Fibroblast of lung (primary cell): ENCODE measurements around the gene SYNE1. TPM values are rescaled to one million over a fixed set of nuclear protein-coding genes. Genes with fewer than 3 reads are reported as not detected.

Source experiments
- DNase-seq, 2 donors: peaks; one replicate each; pipeline versions ENCODE4 v3.0.0 to v3.0.0-alpha.2; 2010; ENCODE audit warnings: low read depth in 2 of 2
- H2AFZ ChIP-seq: 2 replicates; pipeline ENCODE4 v1.5.1; 2012; ENCODE audit warnings: low read length, control low read depth, inconsistent platforms
- H3K27ac ChIP-seq: 2 replicates; pipeline ENCODE4 v1.5.1; 2011; ENCODE audit warnings: low read length, control low read depth; ENCODE audit not compliant: insufficient read depth
- H3K27me3 ChIP-seq: 2 replicates; pipeline ENCODE4 v1.5.1; 2011; ENCODE audit warnings: mild to moderate bottlenecking, low read length; ENCODE audit not compliant: control insufficient read depth, insufficient read depth
- H3K36me3 ChIP-seq: 2 replicates; pipeline ENCODE4 v1.5.1; 2011; ENCODE audit warnings: low read length; ENCODE audit not compliant: control insufficient read depth, insufficient read depth
- H3K4me1 ChIP-seq: 2 replicates; pipeline ENCODE4 v1.5.1; 2011; ENCODE audit warnings: low read length; ENCODE audit not compliant: control insufficient read depth, insufficient read depth; ENCODE audit errors: extremely low read depth
- H3K4me2 ChIP-seq: 2 replicates; pipeline ENCODE4 v1.5.1; 2011; ENCODE audit warnings: low read length, control low read depth; ENCODE audit not compliant: insufficient read depth; ENCODE audit errors: extremely low read depth
- H3K4me3 ChIP-seq, 4 experiments: fragments of 200-600 bp in 1 of 4; sonication (generic) in 1 of 4; replicated peaks in 1 of 4; 2 replicates each; pipeline ENCODE4 v1.5.1; 2011 to 2016; ENCODE audit warnings: low read length in 4 of 4, low read depth in 3 of 4, mild to moderate bottlenecking in 3 of 4, control low read depth in 2 of 4, inconsistent platforms in 1 of 4, mixed read lengths in 1 of 4; ENCODE audit not compliant: insufficient read depth in 1 of 4; ENCODE audit errors: control extremely low read depth in 1 of 4
- H3K79me2 ChIP-seq: 2 replicates; pipeline ENCODE4 v1.5.1; 2012; ENCODE audit warnings: mild to moderate bottlenecking, low read length, inconsistent platforms; ENCODE audit not compliant: control insufficient read depth, insufficient read depth
- H3K9ac ChIP-seq: 2 replicates; pipeline ENCODE4 v1.5.1; 2011; ENCODE audit warnings: mild to moderate bottlenecking, low read length, control low read depth; ENCODE audit not compliant: insufficient read depth
- H3K9me3 ChIP-seq: 2 replicates; pipeline ENCODE4 v1.5.1; 2012; ENCODE audit warnings: low read depth, low read length; ENCODE audit not compliant: control insufficient read depth, insufficient read depth
- H4K20me1 ChIP-seq: 2 replicates; pipeline ENCODE4 v1.5.1; 2011; ENCODE audit warnings: low read length; ENCODE audit not compliant: control insufficient read depth, insufficient read depth; ENCODE audit errors: extremely low read depth
- EZH2 ChIP-seq: IDR thresholded peaks from 2 replicates; pipeline ENCODE4 v1.5.1; 2012; ENCODE audit warnings: low read length, control low read depth, mild to moderate bottlenecking; ENCODE audit errors: missing control alignments
- polyA plus RNA-seq, 2 donors: library from polyadenylated mRNA; depleted of rRNA in 1 of 2; stranded (reverse) in 1 of 2; unstranded in 1 of 2; fragments of >200 nt; gene quantifications; 2 replicates each; pipeline ENCODE4 v1.2.1, GENCODE V29; 2011 to 2012; ENCODE audit warnings: missing spikeins in 1 of 2
- total RNA-seq: library from RNA; depleted of rRNA; stranded (reverse); fragments of >200 nt; gene quantifications from 2 replicates; pipeline ENCODE4 v1.2.1, GENCODE V29; 2014
- TF ChIP-seq, protein P1 (sequence below), 2 donors: IDR thresholded peaks in 1 of 2; conservative IDR thresholded peaks in 1 of 2; 1 replicate in 1 of 2; 2 replicates in 1 of 2; pipeline ENCODE4 v1.5.1; 2011 to 2012; ENCODE audit warnings: low read length in 2 of 2, control low read depth in 1 of 2, inconsistent platforms in 1 of 2, low read depth in 1 of 2, mild to moderate bottlenecking in 1 of 2

The SYNE1 gene
- total and polyA plus RNA-seq, 2 donors (not counting 1 experiment from before 2014, with no cell fraction given) = 21.7 to 219 TPM

- no peak overlapping the region for H3K4me2 ChIP-seq
- no peaks in the 10 kb centered on the region for H3K4me1 ChIP-seq
- TF ChIP-seq, protein P1, sequence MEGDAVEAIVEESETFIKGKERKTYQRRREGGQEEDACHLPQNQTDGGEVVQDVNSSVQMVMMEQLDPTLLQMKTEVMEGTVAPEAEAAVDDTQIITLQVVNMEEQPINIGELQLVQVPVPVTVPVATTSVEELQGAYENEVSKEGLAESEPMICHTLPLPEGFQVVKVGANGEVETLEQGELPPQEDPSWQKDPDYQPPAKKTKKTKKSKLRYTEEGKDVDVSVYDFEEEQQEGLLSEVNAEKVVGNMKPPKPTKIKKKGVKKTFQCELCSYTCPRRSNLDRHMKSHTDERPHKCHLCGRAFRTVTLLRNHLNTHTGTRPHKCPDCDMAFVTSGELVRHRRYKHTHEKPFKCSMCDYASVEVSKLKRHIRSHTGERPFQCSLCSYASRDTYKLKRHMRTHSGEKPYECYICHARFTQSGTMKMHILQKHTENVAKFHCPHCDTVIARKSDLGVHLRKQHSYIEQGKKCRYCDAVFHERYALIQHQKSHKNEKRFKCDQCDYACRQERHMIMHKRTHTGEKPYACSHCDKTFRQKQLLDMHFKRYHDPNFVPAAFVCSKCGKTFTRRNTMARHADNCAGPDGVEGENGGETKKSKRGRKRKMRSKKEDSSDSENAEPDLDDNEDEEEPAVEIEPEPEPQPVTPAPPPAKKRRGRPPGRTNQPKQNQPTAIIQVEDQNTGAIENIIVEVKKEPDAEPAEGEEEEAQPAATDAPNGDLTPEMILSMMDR (conservative IDR thresholded peaks at IDR 0.05 in 1 of 2, IDR thresholded peaks at IDR 0.05 in 1 of 2; ENCODE audit: low read depth in 1 of 2, low read length in 2 of 2) = no peak
- TF ChIP-seq EZH2 = no peak
Measured at GRCh38 chr6:152119831-152120230, 517.3 kb downstream of the SYNE1 start.

DNA sequence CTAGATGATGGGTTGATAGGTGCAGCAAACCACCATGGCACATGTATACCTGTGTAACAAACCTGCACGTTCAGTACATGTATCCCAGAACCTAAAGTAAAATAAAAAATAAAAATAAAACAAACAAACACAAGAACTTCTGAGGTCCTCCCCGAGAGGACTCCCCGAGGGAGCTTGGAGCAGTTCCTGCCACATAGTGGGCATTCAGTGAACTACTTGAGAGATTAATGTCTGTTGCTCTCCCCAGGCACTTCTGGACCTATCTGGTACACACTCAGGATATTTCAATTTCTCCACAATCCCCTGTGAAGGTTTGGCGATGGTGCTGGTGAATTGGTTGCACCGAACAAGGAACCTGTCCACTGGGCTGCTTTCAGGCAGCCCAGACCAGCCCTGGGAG lies 518.5 kb downstream of the SYNE1 start:
- no peak for TF ChIP-seq EZH2
- TF ChIP-seq, protein P1 (conservative IDR thresholded peaks at IDR 0.05 in 1 of 2, IDR thresholded peaks at IDR 0.05 in 1 of 2; ENCODE audit: low read depth in 1 of 2, low read length in 2 of 2) = no peak
- Histone ChIP-seq H3K36me3 (peaks cover 1% of the 10 kb centered on the region), H3K79me2 (no peaks in the 10 kb centered on the region), H3K4me3 (no peak overlapping the region), H3K4me2 (no peak overlapping the region), H3K9ac (no peak overlapping the region), H3K9me3 (no peaks in the 10 kb centered on the region), H3K27me3 (no peaks in the 10 kb centered on the region), H4K20me1 (no peaks in the 10 kb centered on the region), H2AFZ (no peak overlapping the region), H3K27ac (no peak overlapping the region), H3K4me1 (no peaks in the 10 kb centered on the region)
- DNase-seq = no peak

More at GRCh38 chr6:152119831-152120230, 517.3 kb downstream of the SYNE1 start:
- no peaks in the 10 kb centered on the region for H4K20me1 ChIP-seq
- no peak overlapping the region for H3K9ac ChIP-seq
- H3K27ac ChIP-seq = no peak overlapping the region
- H3K27me3 ChIP-seq = no peaks in the 10 kb centered on the region
- no peak overlapping the region for H3K4me3 ChIP-seq
- H3K36me3 ChIP-seq = peaks cover 1% of the 10 kb centered on the region
- H3K79me2 ChIP-seq = no peaks in the 10 kb centered on the region
- H3K9me3 ChIP-seq = no peaks in the 10 kb centered on the region
- no peak overlapping the region for H2AFZ ChIP-seq
- DNase-seq = no peak

DNA sequence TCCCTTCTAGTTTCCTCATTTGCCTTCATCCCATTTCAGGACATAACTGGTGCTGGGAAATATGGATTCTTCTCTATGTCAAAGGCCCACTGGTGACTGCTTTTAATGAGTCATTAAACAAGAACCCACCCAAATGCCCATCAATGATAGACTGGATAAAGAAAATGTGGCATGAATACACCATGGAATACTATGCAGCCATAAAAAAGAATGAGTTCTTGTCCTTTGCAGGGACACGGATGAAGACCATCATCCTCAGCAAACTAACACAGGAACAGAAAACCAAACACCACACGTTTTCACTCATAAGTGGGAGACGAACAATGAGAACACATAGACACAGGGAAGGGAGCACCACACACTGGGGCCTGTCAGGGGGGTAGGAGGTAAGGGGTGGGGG lies 518.9 kb downstream of the SYNE1 start:
- Histone ChIP-seq H3K27me3 (no peaks in the 10 kb centered on the region), H4K20me1 (no peaks in the 10 kb centered on the region)

More for the DNA sequence above, 518.9 kb downstream of the SYNE1 start:
- Histone ChIP-seq H3K79me2 (no peaks in the 10 kb centered on the region), H3K9ac (no peak overlapping the region), H3K36me3 (peaks cover 1% of the 10 kb centered on the region), H3K4me1 (no peaks in the 10 kb centered on the region), H3K27ac (no peak overlapping the region), H3K9me3 (no peaks in the 10 kb centered on the region), H3K4me2 (no peak overlapping the region), H2AFZ (no peak overlapping the region), H3K4me3 (no peak overlapping the region)
- no peak for DNase-seq
- TF ChIP-seq, protein P1 (conservative IDR thresholded peaks at IDR 0.05 in 1 of 2, IDR thresholded peaks at IDR 0.05 in 1 of 2; ENCODE audit: low read depth in 1 of 2, low read length in 2 of 2) = no peak
- TF ChIP-seq EZH2 = no peak
